ENCODE data around the gene JAZF1. TPM values are rescaled to one million over a fixed set of nuclear protein-coding genes. Genes with fewer than 3 reads are reported as not detected.

JAZF1 gene
- total and polyA plus RNA-seq, 5 donors from 2014 or later: 6.4 to 30.7 (median 7.6) TPM

- Mint-ChIP-seq H3K4me3 (no peak overlapping the region), H3K9me3 (no peaks in the 10 kb centered on the region), H3K27me3 (no peaks in the 10 kb centered on the region), H3K27ac (no peak overlapping the region), H3K4me1 (peaks cover 20 to 38% (median 30%) of the 10 kb centered on the region in 4 donors), H3K36me3 (peaks cover 3% of the 10 kb centered on the region)
- Histone ChIP-seq H3K4me3 (ENCODE audit: low read depth, low read length) (no peak overlapping the region), H3K36me3 (ENCODE audit: control insufficient read depth, insufficient read depth, low read length) (no peaks in the 10 kb centered on the region), H3K27ac (ENCODE audit: insufficient read depth, low read length, poor library complexity, severe bottlenecking) (no peak overlapping the region), H3K27me3 (ENCODE audit: control insufficient read depth, insufficient read depth, low read length) (no peaks in the 10 kb centered on the region), H3K4me1 (ENCODE audit: control insufficient read depth, insufficient read depth, low read length, poor library complexity, severe bottlenecking) (no peaks in the 10 kb centered on the region), H3K9me3 (ENCODE audit: control insufficient read depth in 2 of 2, low read length in 2 of 2) (no peaks in the 10 kb centered on the region)
- no peak for DNase-seq
- no peak for ATAC-seq (ENCODE audit: low read depth in 2 of 2)
Observed at GRCh38 chr7:27998382-27998781, 182.2 kb downstream of the JAZF1 start.

- Histone ChIP-seq H3K4me1 (ENCODE audit: control insufficient read depth, insufficient read depth, low read length, poor library complexity, severe bottlenecking) (peaks cover 7% of the 10 kb centered on the region), H3K4me3 (ENCODE audit: low read depth, low read length) (no peak overlapping the region), H3K27ac (ENCODE audit: insufficient read depth, low read length, poor library complexity, severe bottlenecking) (no peak overlapping the region), H3K9me3 (ENCODE audit: control insufficient read depth in 2 of 2, low read length in 2 of 2) (no peaks in the 10 kb centered on the region), H3K27me3 (ENCODE audit: control insufficient read depth, insufficient read depth, low read length) (no peaks in the 10 kb centered on the region), H3K36me3 (ENCODE audit: control insufficient read depth, insufficient read depth, low read length) (no peaks in the 10 kb centered on the region)
- Mint-ChIP-seq H3K27ac (peak overlapping the region in 1 of 3 donors; percentile 15), H3K36me3 (peaks cover 3% of the 10 kb centered on the region), H3K27me3 (no peaks in the 10 kb centered on the region), H3K9me3 (no peaks in the 10 kb centered on the region), H3K4me3 (no peak overlapping the region), H3K4me1 (peaks cover 25 to 49% (median 34%) of the 10 kb centered on the region in 4 donors)
- DNase-seq (no peak), ATAC-seq (ENCODE audit: low read depth in 2 of 2) (no peak)
Observed at GRCh38 chr7:27997188-27997707, 183.3 kb downstream of the JAZF1 start.

- H3K36me3 Mint-ChIP-seq: peaks cover 3% of the 10 kb centered on the region
- H3K4me3 Mint-ChIP-seq: no peak overlapping the region
- no peak overlapping the region for H3K27ac ChIP-seq (ENCODE audit: insufficient read depth, low read length, poor library complexity, severe bottlenecking)
- peaks cover 23 to 55% (median 37%) of the 10 kb centered on the region in 4 donors for H3K4me1 Mint-ChIP-seq
- H3K9me3 ChIP-seq (ENCODE audit: control insufficient read depth in 2 of 2, low read length in 2 of 2): no peaks in the 10 kb centered on the region
- H3K36me3 ChIP-seq (ENCODE audit: control insufficient read depth, insufficient read depth, low read length): no peaks in the 10 kb centered on the region
- H3K27me3 Mint-ChIP-seq: no peaks in the 10 kb centered on the region
- no peaks in the 10 kb centered on the region for H3K9me3 Mint-ChIP-seq
- no peaks in the 10 kb centered on the region for H3K27me3 ChIP-seq (ENCODE audit: control insufficient read depth, insufficient read depth, low read length)
- DNase-seq (no peak), ATAC-seq (ENCODE audit: low read depth in 2 of 2) (no peak)
- no peak overlapping the region for H3K27ac Mint-ChIP-seq
- no peak overlapping the region for H3K4me3 ChIP-seq (ENCODE audit: low read depth, low read length)
- peaks cover 7% of the 10 kb centered on the region for H3K4me1 ChIP-seq (ENCODE audit: control insufficient read depth, insufficient read depth, low read length, poor library complexity, severe bottlenecking)
Observed at GRCh38 chr7:27996141-27996540, 184.5 kb downstream of the JAZF1 start.

- Histone ChIP-seq H3K27me3 (ENCODE audit: control insufficient read depth, insufficient read depth, low read length) (no peaks in the 10 kb centered on the region), H3K4me3 (ENCODE audit: low read depth, low read length) (no peak overlapping the region), H3K9me3 (ENCODE audit: control insufficient read depth in 2 of 2, low read length in 2 of 2) (no peaks in the 10 kb centered on the region), H3K4me1 (ENCODE audit: control insufficient read depth, insufficient read depth, low read length, poor library complexity, severe bottlenecking) (peaks cover 7% of the 10 kb centered on the region), H3K36me3 (ENCODE audit: control insufficient read depth, insufficient read depth, low read length) (no peaks in the 10 kb centered on the region), H3K27ac (ENCODE audit: insufficient read depth, low read length, poor library complexity, severe bottlenecking) (no peak overlapping the region)
- Mint-ChIP-seq H3K36me3 (peaks cover 3% of the 10 kb centered on the region), H3K27ac (no peak overlapping the region), H3K9me3 (peaks cover 0 to 2% (median 0%) of the 10 kb centered on the region in 7 donors), H3K4me3 (no peak overlapping the region), H3K4me1 (peaks cover 25 to 61% (median 40%) of the 10 kb centered on the region in 4 donors), H3K27me3 (no peaks in the 10 kb centered on the region)
- ATAC-seq (ENCODE audit: low read depth in 2 of 2): no peak
- no peak for DNase-seq
Observed at GRCh38 chr7:27995228-27995627, 185.4 kb downstream of the JAZF1 start.

- no peak for DNase-seq
- no peaks in the 10 kb centered on the region for H3K36me3 ChIP-seq (ENCODE audit: control insufficient read depth, insufficient read depth, low read length)
- Mint-ChIP-seq H3K9me3 (peaks cover 0 to 2% (median 0%) of the 10 kb centered on the region in 7 donors), H3K4me3 (no peak overlapping the region), H3K27ac (peak overlapping the region in 1 of 3 donors; percentile 56), H3K36me3 (peaks cover 1% of the 10 kb centered on the region), H3K4me1 (peaks cover 22 to 56% (median 36%) of the 10 kb centered on the region in 4 donors), H3K27me3 (no peaks in the 10 kb centered on the region)
- H3K4me3 ChIP-seq (ENCODE audit: low read depth, low read length): no peak overlapping the region
- no peaks in the 10 kb centered on the region for H3K9me3 ChIP-seq (ENCODE audit: control insufficient read depth in 2 of 2, low read length in 2 of 2)
- peaks cover 7% of the 10 kb centered on the region for H3K4me1 ChIP-seq (ENCODE audit: control insufficient read depth, insufficient read depth, low read length, poor library complexity, severe bottlenecking)
- no peaks in the 10 kb centered on the region for H3K27me3 ChIP-seq (ENCODE audit: control insufficient read depth, insufficient read depth, low read length)
- ATAC-seq (ENCODE audit: low read depth in 2 of 2): no peak
- no peak overlapping the region for H3K27ac ChIP-seq (ENCODE audit: insufficient read depth, low read length, poor library complexity, severe bottlenecking)
Observed at GRCh38 chr7:27994639-27995038, 186.0 kb downstream of the JAZF1 start.

- peaks cover 3% of the 10 kb centered on the region for H3K36me3 Mint-ChIP-seq
- Histone ChIP-seq H3K36me3 (ENCODE audit: control insufficient read depth, insufficient read depth, low read length) (no peaks in the 10 kb centered on the region), H3K4me1 (ENCODE audit: control insufficient read depth, insufficient read depth, low read length, poor library complexity, severe bottlenecking) (peaks cover 7% of the 10 kb centered on the region), H3K4me3 (ENCODE audit: low read depth, low read length) (no peak overlapping the region), H3K27ac (ENCODE audit: insufficient read depth, low read length, poor library complexity, severe bottlenecking) (no peak overlapping the region), H3K9me3 (ENCODE audit: control insufficient read depth in 2 of 2, low read length in 2 of 2) (no peaks in the 10 kb centered on the region), H3K27me3 (ENCODE audit: control insufficient read depth, insufficient read depth, low read length) (no peaks in the 10 kb centered on the region)
- DNase-seq (peak in 1 of 3 donors; percentile 16), ATAC-seq (ENCODE audit: low read depth in 2 of 2) (no peak)
- peaks cover 21 to 48% (median 31%) of the 10 kb centered on the region in 4 donors for H3K4me1 Mint-ChIP-seq
- peaks cover 3% of the 10 kb centered on the region for H3K27me3 Mint-ChIP-seq
- peaks cover 0 to 8% (median 0%) of the 10 kb centered on the region in 7 donors for H3K9me3 Mint-ChIP-seq
- H3K4me3 Mint-ChIP-seq: no peak overlapping the region
- H3K27ac Mint-ChIP-seq: peak overlapping the region in 2 of 3 donors; percentile 18 to 32
Observed at GRCh38 chr7:27992755-27993493, 187.7 kb downstream of the JAZF1 start.

- H3K4me3 Mint-ChIP-seq: no peak overlapping the region
- H3K27me3 Mint-ChIP-seq: peaks cover 5% of the 10 kb centered on the region
- Histone ChIP-seq H3K9me3 (ENCODE audit: control insufficient read depth in 2 of 2, low read length in 2 of 2) (no peaks in the 10 kb centered on the region), H3K27ac (ENCODE audit: insufficient read depth, low read length, poor library complexity, severe bottlenecking) (no peak overlapping the region), H3K4me3 (ENCODE audit: low read depth, low read length) (no peak overlapping the region), H3K36me3 (ENCODE audit: control insufficient read depth, insufficient read depth, low read length) (no peaks in the 10 kb centered on the region), H3K27me3 (ENCODE audit: control insufficient read depth, insufficient read depth, low read length) (no peaks in the 10 kb centered on the region), H3K4me1 (ENCODE audit: control insufficient read depth, insufficient read depth, low read length, poor library complexity, severe bottlenecking) (peaks cover 7% of the 10 kb centered on the region)
- peaks cover 0 to 8% (median 0%) of the 10 kb centered on the region in 7 donors for H3K9me3 Mint-ChIP-seq
- H3K27ac Mint-ChIP-seq: peak overlapping the region in 1 of 3 donors; percentile 12
- no peak for ATAC-seq (ENCODE audit: low read depth in 2 of 2)
- H3K36me3 Mint-ChIP-seq: peaks cover 3% of the 10 kb centered on the region
- H3K4me1 Mint-ChIP-seq: peaks cover 21 to 43% (median 29%) of the 10 kb centered on the region in 4 donors
- DNase-seq: no peak
Observed at GRCh38 chr7:27992097-27992496, 188.5 kb downstream of the JAZF1 start.

Data from CD4-positive, CD25-positive, alpha-beta regulatory T cell (primary cell).